ENCODE measurements around the gene VEPH1.

VEPH1 gene

GRCh38 chr3:157502916-157503595 lies at the start of gene VEPH1:
TSS of gene VEPH1 (minus strand) at chr3:157503416. CDS start at chr3:157495349, 8,067 bp downstream.
- DNase-seq: no peak

DNA sequence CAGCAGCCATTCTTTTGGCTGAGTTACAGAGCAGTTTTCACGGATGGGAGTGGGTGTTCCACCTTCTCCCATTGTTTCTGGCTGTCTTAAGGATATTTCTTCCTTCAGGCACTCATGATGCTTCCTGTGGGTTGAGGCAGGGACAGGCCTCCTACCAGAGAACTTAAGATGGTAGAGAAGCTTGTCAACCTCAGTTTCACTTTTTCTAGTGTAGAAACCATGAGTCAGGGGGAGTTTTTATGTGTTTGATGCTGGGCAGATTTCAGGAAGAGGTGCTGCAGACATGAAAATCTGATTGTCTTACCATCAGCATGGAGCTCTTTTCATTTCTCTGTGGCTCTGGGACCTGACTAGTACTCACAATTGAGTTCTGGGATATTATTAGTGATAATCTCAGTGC lies 48.7 kb upstream of the VEPH1 start:
- DNase-seq: no peak

- DNase-seq: no peak
Observed at GRCh38 chr3:157549498-157549897, 46.3 kb upstream of the VEPH1 start.

DNA sequence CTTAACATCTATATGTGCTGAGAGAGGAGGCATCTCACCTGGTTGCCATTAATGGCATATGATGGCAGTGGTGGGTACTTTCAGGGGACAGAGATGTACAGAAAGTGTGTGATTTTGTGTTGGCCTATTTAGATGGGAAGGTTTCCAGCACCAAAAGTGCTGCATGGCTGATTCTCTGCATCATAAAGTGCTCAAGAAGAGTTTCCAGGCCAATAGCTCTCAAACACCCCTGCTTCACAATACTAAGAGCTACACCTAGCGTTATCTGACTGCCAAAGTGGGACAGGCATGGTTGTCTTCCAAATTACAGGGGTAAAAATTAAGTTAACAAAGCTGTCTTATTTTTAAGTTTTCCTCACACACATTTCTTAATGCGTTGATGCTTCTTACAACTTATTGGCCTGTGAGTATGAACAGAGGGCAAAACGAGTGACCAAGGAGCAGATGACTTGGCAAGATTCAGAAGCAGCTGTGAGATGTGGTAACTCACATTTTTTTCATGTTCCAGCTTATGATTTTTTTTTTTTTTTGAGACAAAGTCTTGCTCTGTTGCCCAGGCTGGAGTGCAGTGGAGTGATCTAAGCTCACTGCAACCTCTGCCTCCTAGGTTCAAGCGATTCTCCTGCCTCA lies 41.4 kb upstream of the VEPH1 start:
- no peak for DNase-seq

DNA sequence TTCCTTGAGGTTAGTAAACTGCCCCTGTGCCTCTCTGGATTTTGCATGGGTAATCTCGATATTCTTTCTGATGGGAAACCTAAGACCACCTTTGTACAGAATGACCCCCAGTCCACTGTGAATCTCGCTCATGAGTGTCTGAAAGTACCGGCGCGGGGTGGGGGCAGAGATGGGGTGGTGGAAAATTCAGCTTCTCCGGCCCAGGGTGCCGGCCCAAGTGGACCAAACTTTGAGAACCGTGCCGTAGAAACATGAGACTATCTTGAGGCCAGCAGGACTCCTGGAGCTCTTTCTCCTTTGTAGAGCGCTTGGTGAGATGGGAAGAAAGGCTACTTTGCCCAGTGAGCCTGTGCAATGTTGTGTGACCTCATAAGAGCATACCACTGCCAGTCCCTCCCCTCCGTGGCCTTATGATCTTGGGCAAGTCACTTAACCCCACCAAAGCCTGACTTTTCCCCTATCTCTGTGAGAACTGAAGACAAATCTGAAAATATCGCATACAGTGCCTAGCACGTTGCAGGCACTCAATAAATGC lies 40.4 kb upstream of the VEPH1 start:
- no peak for DNase-seq

DNA sequence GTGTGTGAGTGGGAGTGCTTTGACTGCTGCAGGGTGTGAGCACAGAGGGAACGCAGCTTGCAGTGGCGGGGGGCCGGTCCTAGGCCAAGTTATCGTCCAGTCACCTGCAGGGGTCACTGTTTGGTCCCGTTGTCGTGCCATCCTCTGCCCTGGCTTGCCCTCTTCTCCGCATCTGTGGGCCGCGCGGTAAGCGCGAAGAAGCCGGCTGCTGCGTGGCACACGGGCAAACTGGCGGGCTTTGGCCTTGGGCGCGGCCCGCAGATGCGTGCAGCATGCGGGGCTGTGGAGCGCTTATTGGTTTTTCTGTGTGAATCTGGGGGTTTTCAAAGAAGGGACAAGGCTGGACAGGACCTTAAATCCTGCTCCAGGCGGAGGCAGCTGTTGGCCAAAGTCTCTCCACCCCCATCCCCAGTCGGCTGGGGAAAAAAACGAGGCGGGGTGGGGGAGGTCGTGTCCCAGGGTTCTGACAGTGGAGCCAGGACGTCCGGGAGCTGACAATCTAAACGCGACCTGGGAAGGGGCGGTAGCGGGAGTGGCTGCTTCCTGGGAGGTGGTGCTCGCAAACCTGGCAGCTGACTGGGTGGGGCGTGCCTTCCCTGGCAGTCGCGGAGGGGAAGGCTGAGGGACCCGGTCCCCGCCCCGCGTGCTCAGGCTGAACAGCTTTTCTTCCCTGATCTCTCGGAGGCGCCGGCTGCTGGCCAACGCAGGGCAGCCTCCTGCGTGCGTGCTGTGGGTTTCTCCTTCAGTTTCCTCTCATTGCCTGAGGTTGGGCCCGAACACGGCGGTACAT lies 39.7 kb upstream of the VEPH1 start:
- DNase-seq: no peak

DNA sequence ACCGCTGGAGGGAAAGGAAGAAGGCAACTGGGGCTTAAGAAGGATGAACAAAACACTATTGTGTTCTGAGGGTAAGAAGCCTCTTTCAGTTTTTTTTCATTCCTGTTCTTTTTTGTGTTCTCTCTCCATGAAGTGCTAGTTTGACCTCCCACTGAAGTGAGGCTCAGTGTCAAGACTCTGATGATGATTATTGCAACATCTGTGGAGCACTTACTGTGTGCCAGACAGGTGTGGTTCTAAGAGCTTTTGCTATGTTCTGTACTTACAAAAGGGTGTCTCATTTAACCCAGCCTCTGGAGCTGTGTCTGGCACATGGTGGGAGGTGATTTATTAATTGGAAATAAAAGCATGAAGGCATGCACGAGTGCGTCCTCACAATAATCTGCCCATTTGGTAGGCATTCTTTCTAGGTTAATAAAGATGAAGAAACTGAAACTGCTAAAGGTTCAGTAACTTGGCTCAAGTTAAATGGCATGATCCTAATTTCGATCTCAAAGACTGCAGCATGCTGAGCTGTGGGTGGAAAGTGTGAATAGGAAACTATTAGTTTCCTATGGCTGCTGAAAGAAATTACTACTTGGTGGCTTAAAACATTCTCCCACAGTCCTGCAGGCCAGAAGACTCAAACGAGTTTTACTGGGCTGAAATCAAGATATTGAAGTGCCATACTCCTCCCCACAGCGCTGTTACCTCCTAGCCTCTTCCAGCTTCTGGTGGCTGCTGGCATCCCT lies 38.5 kb upstream of the VEPH1 start:
- no peak for DNase-seq

- DNase-seq: no peak
Observed at GRCh38 chr3:157540656-157541055, 37.4 kb upstream of the VEPH1 start.

GRCh38 chr3:157535667-157536066 lies 32.5 kb upstream of the VEPH1 start:
- DNase-seq: no peak

GRCh38 chr3:157534725-157535161 lies 31.5 kb upstream of the VEPH1 start:
- no peak for DNase-seq

DNA sequence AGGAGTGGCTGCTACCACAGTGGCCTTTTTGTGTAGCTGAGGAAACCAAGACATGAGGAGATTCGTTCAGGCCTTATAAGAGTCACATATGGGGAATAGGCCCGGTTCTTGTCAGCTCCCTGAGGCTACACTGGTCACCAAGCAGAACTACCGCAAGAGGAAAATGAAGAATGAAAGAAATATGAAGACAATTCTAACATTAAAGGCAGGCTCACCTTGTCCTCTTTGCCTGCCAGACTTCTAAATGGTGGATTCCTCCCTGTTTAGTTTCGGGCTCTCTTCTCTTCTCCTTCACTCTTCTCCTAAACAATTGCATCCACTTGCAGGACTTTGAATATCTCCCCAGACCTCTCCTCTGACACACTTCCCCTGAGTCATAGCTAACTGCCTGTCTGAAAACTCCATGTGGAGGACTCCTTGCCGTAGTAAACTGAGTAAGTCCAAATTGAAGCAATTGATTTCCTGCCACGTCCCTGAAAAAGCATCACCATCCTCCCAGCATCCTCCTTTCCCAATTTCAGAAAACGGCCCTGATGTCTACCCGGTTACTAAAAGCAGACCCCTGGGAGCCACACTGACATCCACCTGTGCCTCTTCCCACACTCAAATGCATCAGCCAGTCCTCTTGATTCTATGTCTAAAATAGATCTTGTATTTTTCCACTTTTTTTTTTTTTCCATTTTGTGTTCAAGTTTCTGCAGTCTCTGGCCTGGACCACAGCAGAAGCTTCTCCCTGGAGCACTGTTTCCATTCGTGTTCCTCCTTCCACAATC lies 30.3 kb upstream of the VEPH1 start:
- no peak for DNase-seq

DNA sequence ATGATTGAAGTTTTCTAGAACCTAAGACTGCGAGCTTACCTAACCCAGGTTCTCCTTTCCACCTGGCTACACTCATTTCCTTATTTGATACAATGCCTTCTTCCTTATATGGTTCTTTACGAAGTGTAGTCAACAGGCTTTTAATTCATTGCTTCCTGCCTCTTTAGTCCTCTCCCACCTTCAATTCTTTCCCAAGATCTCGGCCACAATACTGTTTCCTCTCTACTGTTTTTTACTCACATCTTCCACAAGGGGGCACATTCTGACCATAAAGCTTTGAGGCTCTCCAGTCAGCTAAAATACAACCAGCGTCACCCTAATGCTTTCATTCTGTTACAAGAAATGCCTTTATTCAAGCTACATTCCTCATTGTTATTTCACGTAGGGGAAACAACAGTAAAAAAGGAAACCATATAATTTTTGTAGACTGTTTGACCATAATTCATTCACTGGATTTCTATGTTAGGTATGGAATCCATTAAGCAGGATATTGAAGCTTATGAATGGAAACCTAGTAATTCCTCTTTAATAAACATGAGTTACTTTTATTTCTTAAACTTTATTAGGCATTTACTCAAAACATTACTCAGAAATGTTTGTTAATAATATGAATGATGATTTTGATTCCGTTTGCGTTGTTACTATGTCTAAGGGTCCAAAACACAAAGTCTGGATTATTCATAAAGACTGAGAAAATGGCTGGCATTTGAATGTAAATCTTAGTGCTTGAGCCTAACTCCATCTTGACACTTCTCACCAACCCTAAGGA lies 29.5 kb upstream of the VEPH1 start:
- peak; percentile 32 for DNase-seq

DNA sequence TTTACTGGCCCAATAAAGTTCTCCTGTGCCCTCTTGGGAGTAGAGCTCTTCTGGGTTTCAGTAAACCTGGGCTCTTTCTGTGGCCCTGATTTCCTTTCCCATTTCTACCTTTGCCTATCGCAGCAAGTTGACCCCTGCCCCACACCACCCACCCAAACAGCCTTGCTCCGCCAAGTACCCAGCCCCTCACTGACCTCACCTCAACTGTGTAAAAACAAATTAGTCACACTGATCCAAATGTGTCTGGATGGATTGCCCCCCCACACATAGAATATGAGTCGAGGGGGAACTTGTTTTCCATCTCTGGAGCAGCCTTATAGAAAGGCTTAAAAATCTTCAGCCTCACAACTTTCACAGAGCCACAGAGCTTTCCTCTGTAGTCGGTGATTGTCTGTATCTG lies 28.6 kb upstream of the VEPH1 start:
- DNase-seq: no peak

DNA sequence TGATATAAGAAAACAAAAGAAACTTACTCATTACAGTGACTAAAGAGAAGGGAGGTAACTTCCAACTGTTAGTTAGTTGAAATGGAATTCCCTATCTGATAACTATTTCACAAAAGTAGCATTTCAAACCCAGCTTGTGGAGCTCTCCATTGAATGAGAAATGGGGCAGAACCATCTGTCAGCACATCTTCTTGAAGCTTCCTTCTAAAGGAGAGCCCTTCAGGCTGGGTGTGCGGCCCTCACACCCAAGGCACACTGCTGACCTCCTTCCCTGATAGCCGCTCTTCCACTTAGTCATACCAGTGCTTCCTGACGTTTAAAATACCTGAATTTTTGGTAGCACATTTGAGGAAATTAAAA lies 28.1 kb upstream of the VEPH1 start:
- no peak for DNase-seq

DNA sequence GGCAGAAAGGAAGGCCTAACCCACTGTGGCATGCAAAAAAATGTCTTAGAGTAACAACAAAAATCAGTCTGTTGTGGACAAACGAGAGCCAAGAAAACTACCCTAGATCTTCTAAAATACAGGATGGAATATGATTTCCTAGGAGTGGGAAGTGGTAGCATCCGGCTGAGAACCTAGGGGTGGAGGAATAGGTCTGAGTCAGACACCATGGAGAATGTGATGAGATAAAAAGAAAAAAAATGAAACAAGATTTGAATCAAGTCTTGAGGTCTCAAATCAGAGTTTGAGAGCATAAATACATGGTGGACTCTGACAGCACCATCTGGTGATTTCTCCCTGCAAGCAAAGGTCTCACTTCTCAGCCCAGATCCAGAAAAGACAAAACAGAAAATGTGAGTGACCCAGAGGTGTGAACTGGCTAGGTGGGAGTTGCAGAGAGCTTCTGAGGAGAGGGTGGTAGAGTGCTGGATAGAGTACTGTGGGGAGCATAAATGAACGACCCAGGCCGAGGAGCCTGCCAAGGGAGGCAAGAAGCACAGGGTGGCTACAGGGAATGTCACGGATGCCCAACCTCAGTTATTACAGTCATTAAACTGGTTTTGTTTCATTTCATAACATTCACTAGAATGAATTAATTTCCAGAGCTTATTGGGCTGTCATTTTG lies 27.6 kb upstream of the VEPH1 start:
- no peak for DNase-seq

GRCh38 chr3:157529751-157530150 lies 26.5 kb upstream of the VEPH1 start:
- DNase-seq: no peak

GRCh38 chr3:157529085-157529484 lies 25.9 kb upstream of the VEPH1 start:
- no peak for DNase-seq

- no peak for DNase-seq
Observed at GRCh38 chr3:157527131-157527881, 24.1 kb upstream of the VEPH1 start.

- DNase-seq: no peak
Observed at GRCh38 chr3:157526036-157526435, 22.8 kb upstream of the VEPH1 start.

- no peak for DNase-seq
Observed at GRCh38 chr3:157523814-157524213, 20.6 kb upstream of the VEPH1 start.

Data from NCI-H1048 (cell line).